GM18519 (cell line): ENCODE measurements around the gene SSU72.
A peak's percentile ranks its signal among the peaks of the same experiment; 100 is the strongest.
"Not testable (repeated sequence)": the region's sequence is repeated elsewhere in the genome, so short reads cannot be mapped to it uniquely, and the experiment has no call there.

Source experiments
- ATAC-seq: cut with Tn5 transposase; IDR thresholded peaks from one replicate; pipeline ENCODE4 v1.9.1; 2021; ENCODE audit warnings: mild to moderate bottlenecking, moderate library complexity; ENCODE audit not compliant: unreplicated experiment, low FRiP score

SSU72 gene

GRCh38 chr1:1596493-1597274, 22.0 kb upstream of the SSU72 start:
- ATAC-seq, result no peak

DNA sequence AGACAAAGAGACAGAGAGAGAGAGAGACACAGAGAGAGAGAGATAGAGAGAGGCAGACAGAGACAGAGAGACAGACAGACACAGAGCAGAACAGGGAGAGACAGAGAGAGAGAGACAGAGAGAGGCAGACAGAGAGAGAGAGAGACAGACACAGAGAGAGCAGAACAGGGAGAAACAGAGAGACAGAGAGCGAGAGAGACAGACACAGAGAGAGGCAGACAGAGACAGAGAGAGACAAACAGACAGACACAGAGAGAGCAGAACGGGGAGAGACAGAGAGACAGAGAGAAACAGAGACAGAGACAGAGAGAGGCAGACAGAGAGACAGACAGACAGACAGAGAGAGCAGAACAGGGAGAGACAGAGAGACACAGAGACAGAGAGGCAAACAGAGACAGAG, 20.7 kb upstream of the SSU72 start:
- ATAC-seq, result not testable (repeated sequence)

- no peak for ATAC-seq
Observed at GRCh38 chr1:1594602-1595260, 20.1 kb upstream of the SSU72 start.

GRCh38 chr1:1593834-1594601, 19.4 kb upstream of the SSU72 start:
- ATAC-seq, result no peak

DNA sequence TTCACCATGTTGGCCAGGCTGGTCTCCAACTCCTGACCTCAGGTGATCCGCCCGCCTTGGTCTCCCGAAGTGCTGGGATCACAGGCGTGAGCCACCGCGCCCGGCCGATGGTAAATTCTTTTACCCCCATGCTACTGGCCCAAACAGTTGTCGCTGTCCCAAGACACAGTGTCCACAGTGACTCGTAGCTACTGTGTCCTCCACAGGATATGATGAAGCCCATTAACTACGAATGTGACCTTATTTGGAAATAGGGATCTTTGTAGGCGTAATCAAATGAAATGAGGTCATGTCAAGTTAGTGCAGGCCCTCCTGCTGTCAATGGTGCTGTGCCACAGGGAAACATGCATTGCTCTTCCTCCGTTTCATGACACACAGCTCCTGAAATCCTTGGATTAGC, 16.8 kb upstream of the SSU72 start:
- no peak for ATAC-seq

- no peak for ATAC-seq
Observed at GRCh38 chr1:1583347-1584010, 8.8 kb upstream of the SSU72 start.

DNA sequence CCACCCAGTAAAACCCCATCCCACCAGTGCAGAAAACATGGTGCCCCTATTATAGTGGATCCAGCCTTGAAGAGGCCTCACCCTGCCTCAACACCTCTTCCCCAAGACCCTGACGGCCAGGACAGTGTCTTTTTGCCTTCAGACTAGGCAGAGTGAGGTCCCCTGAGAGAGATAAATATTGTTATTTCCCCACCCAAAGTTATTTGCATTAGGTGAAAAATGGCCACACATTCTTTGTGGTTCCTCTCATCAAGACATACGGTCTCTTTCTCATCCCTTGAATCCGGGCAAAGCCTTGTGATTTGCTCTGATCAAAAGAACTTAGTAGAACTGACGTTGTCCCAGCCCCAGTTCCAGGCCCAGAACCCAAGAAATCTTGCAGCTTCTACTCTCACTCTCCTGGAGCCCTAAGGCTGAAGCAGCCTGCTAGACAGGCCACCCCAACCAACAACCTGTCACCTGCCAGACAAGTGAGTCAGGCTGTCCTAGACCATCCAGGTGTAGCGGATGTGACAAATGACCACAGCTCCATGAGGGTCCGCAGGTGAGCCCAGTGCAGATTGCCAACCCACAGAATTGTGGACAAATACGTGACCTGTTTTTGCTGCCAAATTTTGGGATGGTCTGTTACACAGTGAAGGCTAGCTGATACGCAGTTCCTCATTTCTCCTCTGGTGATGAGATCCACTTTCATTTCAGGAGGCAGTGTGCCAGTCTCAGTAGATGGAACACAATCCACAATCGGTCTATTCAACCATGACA, 8.1 kb upstream of the SSU72 start:
- ATAC-seq, result no peak

- ATAC-seq, result no peak
Observed at GRCh38 chr1:1578371-1578940, 3.8 kb upstream of the SSU72 start.

DNA sequence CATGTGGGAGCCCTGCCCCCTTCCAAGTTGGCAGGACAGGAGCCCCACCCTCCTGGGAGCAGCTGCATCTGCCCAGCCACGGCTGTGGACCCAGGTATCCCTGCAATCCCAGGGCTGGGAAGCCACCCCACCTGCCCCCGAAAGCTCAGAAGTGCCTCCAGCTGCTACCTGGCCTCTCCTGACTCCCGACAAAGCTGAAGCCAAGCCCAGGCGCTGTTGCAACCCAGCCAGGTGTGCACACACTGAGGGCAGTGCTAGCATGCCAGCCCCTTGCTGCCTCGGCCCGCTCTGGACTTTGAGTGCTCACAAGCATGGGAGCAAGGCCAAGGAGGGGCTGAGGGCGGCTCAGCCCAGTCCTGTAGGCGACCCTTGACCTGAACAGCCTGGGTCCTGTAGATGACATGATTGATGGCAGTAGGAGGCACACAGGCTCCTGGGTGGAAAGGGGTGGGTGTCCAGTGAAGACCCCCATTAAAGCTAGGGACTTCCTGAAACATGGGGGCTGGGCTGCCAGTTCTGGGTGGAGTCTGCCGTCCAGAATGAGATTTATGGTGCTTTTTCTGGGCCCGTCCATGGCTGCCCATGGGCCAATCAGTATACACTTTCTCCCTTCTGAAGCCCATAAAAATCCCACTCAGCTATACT, 2.8 kb upstream of the SSU72 start:
- ATAC-seq, result no peak

DNA sequence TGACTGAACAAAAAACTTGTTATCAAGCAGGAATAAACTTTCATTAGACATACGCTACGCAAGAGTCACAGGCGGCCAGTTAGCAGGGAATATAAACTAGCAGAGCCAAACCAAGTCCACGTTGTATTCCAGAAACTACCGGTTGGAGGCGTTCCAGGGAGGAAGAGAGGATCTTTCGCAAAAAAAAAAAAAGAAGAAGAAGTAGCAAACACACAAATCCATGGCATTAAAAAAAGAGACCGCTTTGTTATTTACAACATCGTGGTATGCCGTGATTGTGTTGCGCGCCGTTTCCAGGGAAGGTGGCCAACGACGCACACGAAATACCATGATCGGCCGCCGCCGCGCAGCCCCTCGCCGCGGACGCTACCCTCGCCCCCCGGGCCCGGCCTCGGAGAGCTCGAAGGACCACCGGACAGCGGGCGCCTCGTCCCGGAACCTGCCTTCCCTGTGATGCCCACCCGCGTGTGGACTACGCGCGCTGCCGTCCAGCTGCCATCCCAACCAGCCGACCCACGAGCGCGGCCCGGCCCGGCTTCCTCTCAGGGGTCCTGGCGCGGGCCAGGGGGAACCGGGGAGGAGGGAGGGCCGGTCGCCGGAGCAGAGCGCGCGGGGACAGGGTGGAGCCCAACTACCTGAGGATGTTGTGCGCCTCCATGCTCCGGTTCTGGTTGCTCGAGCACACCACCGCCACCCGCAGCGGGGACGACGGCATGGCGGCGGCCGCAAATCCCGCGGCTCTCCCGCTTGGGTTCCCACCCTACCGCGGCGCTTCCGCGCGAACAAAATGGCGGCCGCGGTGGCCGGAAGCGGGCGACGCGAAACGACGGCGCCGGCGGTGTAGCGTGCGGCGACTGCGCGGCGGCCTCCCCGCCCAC, 581 bp downstream of the SSU72 start:
- peak; percentile 52 for ATAC-seq

GRCh38 chr1:1569341-1569740, 5.3 kb downstream of the SSU72 start:
- ATAC-seq, result no peak

- no peak for ATAC-seq
Observed at GRCh38 chr1:1567891-1568291, 6.8 kb downstream of the SSU72 start.

DNA sequence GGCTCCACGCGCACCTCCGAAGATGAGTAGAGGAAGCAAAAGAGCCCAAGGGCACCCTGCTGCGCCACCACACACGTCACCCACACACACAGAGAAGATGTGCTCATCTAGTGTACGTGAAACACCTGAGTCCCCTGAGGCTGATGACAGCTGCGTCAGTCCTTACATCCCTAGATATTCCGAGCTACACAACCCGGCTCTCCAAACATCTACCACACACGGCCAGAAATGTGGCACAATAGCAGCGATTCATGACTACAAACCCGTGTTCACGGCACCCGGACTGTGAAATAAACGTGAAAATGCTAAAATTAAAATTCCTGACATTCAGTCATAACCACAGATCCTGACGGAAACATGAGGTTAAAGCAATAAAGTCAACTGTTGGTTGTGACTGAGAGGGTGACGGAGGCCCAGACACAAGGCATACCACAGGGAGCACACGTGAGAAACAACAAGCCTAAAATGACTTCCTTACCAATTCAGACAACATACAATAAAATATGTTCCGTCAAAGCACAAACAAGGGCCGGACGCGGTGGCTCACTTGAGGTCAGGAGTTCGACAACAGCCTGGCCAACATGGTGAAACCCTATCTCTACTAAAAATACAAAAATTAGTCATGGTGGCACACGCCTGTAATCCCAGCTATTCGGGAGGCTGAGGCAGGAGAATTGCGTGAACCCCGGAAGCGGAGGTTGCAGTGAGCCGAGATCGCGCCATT, 7.3 kb downstream of the SSU72 start:
- no peak for ATAC-seq

DNA sequence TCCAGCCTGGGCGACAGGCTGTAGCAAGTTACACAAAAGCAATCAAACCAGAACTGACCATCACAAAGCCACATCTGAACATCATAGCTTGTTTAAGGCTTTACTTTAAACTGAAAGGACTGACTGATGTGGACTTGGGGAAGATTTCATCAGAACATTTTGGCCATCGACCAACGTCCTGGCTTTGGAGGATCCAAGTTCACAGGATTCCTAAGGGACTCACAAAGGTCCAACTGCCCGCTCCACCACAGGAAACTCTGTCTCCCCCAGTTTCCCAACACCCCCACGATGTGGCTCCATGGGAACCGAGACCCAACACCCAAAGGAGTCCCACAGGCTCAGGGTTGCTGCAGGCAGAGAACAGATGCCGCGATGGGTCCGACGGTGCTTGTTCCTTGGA, 9.3 kb downstream of the SSU72 start:
- ATAC-seq, result no peak

- no peak for ATAC-seq
Observed at GRCh38 chr1:1564268-1564667, 10.4 kb downstream of the SSU72 start.

GRCh38 chr1:1563688-1564087, 11.0 kb downstream of the SSU72 start:
- ATAC-seq, result no peak

GRCh38 chr1:1562556-1563195, 12.0 kb downstream of the SSU72 start:
- no peak for ATAC-seq
